ENCODE data around the gene YIF1B. TPM values are rescaled to one million over a fixed set of nuclear protein-coding genes. Genes with fewer than 3 reads are reported as not detected.

YIF1B gene
- total and polyA plus RNA-seq, 2 donors (not counting 3 experiments of a cell fraction or from before 2014, with no cell fraction given) = 85.8 to 249 TPM

GRCh38 chr19:38255383-38256014 lies 60.2 kb downstream of the YIF1B start:
- Histone ChIP-seq H3K79me2 (ENCODE audit: control insufficient read depth, insufficient read depth, low read length) (no peaks in the 10 kb centered on the region), H3K9ac (replicated peaks; ENCODE audit: extremely low read depth, insufficient read depth, low read length) (no peak overlapping the region)

More at GRCh38 chr19:38255383-38256014, 60.2 kb downstream of the YIF1B start:
- no peaks in the 10 kb centered on the region for H3K9me3 ChIP-seq (replicated peaks; ENCODE audit: control insufficient read depth, insufficient read depth, low read length)
- H3K4me2 ChIP-seq (ENCODE audit: insufficient read depth, low read length) = peak overlapping the region; percentile 39
- CTCF ChIA-PET = interaction anchor here (0.7 to 2.3 kb wide), 9 partner anchors 9 to 353 kb away, joined by 3 to 14 read pairs (median 5); partner anchors contain the start of genes CATSPERG and KCNK6
- peak overlapping the region; percentile 80 for H2AFZ ChIP-seq (ENCODE audit: low read depth, low read length)
- TF ChIP-seq MAX (IDR thresholded peaks at IDR 0.05; ENCODE audit: insufficient read depth, insufficient read length) (no peak), POLR2A (IDR thresholded peaks at IDR 0.05; ENCODE audit: low read depth, low read length) (no peak), JUN (IDR thresholded peaks at IDR 0.05; ENCODE audit: borderline replicate concordance, insufficient read depth, insufficient read length, low read depth) (no peak), GATA2 (IDR thresholded peaks at IDR 0.05; ENCODE audit: insufficient read depth, insufficient read length, low read depth, low read length) (no peak), EZH2 (IDR thresholded peaks at IDR 0.05; ENCODE audit: borderline replicate concordance, low read depth, low read length, severe bottlenecking) (no peak), POLR2AphosphoS5 (IDR thresholded peaks at IDR 0.05; ENCODE audit: insufficient read depth, low read depth, low read length) (no peak), CTCF (IDR thresholded peaks at IDR 0.05; ENCODE audit: extremely low read depth in 1 of 2, insufficient read depth in 1 of 2, low read depth in 1 of 2, low read length in 2 of 2) (no peak), FOS (IDR thresholded peaks at IDR 0.05; ENCODE audit: borderline replicate concordance, insufficient read depth, low read length) (no peak), MYC (IDR thresholded peaks at IDR 0.05; ENCODE audit: low read depth, low read length) (no peak)
- DNase-seq (ENCODE audit: low read depth, low spot score) (no peak), FAIRE-seq (no peak)
- H4K20me1 ChIP-seq (replicated peaks; ENCODE audit: control insufficient read depth, extremely low read depth, insufficient read depth, low read length) = no peaks in the 10 kb centered on the region
- POLR2A ChIA-PET = no interaction called here
- no peaks in the 10 kb centered on the region for H3K27me3 ChIP-seq (ENCODE audit: control insufficient read depth in 2 of 2, insufficient read depth in 2 of 2, low read length in 2 of 2)
- no peak overlapping the region for H3K27ac ChIP-seq (ENCODE audit: insufficient read depth, low read depth, low read length)
- no peaks in the 10 kb centered on the region for H3K9me1 ChIP-seq (replicated peaks; ENCODE audit: control insufficient read depth, extremely low read depth, insufficient read depth, low read length)
- no peak overlapping the region for H3K4me3 ChIP-seq (replicated peaks in 1 of 3; ENCODE audit: insufficient read depth in 1 of 3, low read depth in 1 of 3, low read length in 3 of 3)
- peaks cover 9% of the 10 kb centered on the region for H3K4me1 ChIP-seq (ENCODE audit: control insufficient read depth, extremely low read depth, insufficient read depth, low read length)
- H3K36me3 ChIP-seq (ENCODE audit: control insufficient read depth in 2 of 2, extremely low read depth in 1 of 2, insufficient read depth in 2 of 2, low read length in 2 of 2) = no peaks in the 10 kb centered on the region
- no TSS peak for BruUV-seq (replicated peaks)
- dilution Hi-C loops (cut with MboI; ENCODE audit: extremely low pct_ligation_motif_present, low sequenced_read_pairs) (no loop called here), intact Hi-C loops (cut with micrococcal nuclease) (loop anchor here (2.0 kb wide), 1 partner anchor 59 kb away; the partner anchor contains the start of gene YIF1B)
